ENCODE results near the gene RAB27B. TPM values are rescaled to one million over a fixed set of nuclear protein-coding genes. Genes with fewer than 3 reads are reported as not detected.

The RAB27B gene
- total RNA-seq, 2 donors from 2014 or later, result 0.14 to 0.21 TPM

DNA sequence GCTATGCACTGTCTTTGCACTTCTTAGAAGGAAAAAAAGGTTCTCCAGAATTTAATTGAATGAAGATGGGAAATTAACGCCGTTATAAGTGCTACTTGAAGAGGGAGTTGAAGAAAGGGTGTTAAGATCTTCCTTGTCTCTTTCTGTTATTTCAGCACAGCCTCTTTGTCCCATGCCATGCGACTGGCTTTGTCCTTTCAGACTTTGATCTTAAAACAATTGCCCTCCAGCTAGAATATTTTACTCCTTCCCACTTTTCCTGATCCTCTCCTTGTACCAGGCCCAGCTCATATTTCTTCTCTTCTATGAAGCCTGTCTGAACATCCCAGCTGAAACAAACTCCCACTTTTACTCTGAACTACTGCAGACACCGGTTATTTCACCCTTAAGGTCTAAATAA lies 51.4 kb downstream of the RAB27B start:
- peaks cover 0 to 4% of the 10 kb centered on the region in 2 donors for H3K9me3 Mint-ChIP-seq
- DNase-seq (ENCODE audit: low spot score in 2 of 2), result no peak
- H3K27ac Mint-ChIP-seq, result no peak overlapping the region
- peaks cover 0 to 25% of the 10 kb centered on the region in 2 donors for H3K36me3 Mint-ChIP-seq
- no peak for ATAC-seq

DNA sequence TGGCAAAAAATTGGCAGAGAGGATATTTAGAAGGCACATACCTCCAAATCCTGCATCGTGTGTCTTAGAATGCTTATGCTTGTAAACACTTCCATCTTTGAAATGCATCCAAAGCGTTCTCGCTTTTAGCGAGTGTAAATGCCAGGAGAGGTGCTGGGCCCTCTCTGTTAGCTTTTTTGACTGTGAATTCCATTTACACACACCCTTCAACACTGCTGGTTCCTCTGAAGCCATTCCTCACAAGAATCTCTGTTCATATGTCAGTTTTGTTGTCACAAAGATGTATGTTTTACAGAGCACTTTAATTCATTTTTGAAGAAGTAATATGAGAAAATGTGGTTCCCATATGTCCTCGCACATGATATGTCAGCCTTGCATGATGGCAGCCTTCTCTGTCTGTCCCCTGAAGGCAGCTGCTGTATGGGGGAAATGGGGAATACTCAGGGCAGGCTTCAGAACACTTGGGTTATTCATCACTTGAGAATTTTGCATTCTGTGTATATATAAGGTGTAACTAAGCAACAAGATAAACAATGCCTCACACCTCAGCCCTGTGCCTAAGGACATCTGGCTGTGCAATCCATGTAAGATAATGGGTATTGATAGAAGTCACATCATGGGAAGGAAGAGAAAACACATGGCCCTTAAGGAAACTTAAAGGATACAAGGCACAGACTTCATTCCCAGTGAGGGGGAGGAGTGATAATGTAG lies 52.3 kb downstream of the RAB27B start:
- Mint-ChIP-seq H3K27ac (no peak overlapping the region), H3K9me3 (peaks cover 0 to 4% of the 10 kb centered on the region in 2 donors), H3K36me3 (peaks cover 0 to 25% of the 10 kb centered on the region in 2 donors)
- ATAC-seq (no peak), DNase-seq (ENCODE audit: low spot score in 2 of 2) (no peak)

DNA sequence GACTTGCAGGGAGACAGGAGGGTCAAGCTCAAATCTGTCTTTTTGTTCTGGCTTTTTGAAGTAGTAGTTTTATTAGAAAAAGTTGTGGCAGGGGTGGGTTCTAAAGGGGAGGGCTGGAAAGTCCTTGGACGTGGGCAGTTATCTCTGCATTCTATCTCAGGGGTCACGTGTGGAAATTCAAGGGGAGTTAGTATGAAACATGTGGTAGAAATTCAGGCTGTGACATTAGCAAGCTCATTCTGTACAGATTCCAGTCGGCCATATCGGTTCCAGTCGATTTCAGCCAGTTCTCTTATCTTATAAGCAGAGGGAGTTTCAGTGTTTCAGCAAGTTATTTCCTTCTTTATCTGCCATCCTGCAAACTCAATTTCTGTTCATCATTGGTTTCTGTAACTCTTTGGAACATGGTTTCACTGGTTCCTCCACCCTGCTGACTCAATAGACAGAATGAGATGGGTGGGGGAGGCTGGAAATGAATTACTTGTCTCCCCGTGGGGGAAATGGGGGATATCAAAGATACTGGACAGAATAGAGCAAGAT lies 53.0 kb downstream of the RAB27B start:
- DNase-seq (ENCODE audit: low spot score in 2 of 2) (no peak), ATAC-seq (no peak)
- Mint-ChIP-seq H3K9me3 (peaks cover 0 to 4% of the 10 kb centered on the region in 2 donors), H3K36me3 (peaks cover 0 to 25% of the 10 kb centered on the region in 2 donors), H3K27ac (no peak overlapping the region)

DNA sequence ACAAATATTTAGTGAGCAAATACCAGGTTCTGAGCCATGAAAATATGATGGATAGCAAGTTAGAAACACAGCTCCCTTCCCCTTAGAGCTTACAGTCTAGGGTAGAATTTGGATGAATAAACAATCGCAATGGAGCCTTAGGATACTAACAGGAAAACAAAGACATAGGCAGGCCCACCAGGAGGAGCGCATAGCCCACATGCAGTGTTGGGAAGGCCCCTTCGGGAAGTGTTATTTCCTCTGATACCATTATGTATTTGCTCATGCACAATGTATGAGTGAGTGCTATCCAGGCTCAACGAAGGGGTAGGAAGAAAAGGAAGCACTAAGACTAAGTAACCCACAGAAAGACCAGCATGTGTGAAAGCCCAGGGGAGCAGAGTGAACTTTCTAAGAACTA lies 54.0 kb downstream of the RAB27B start:
- ATAC-seq, result no peak
- Mint-ChIP-seq H3K9me3 (peaks cover 0 to 4% of the 10 kb centered on the region in 2 donors), H3K36me3 (peaks cover 0 to 25% of the 10 kb centered on the region in 2 donors), H3K27ac (no peak overlapping the region)
- no peak for DNase-seq (ENCODE audit: low spot score in 2 of 2)

DNA sequence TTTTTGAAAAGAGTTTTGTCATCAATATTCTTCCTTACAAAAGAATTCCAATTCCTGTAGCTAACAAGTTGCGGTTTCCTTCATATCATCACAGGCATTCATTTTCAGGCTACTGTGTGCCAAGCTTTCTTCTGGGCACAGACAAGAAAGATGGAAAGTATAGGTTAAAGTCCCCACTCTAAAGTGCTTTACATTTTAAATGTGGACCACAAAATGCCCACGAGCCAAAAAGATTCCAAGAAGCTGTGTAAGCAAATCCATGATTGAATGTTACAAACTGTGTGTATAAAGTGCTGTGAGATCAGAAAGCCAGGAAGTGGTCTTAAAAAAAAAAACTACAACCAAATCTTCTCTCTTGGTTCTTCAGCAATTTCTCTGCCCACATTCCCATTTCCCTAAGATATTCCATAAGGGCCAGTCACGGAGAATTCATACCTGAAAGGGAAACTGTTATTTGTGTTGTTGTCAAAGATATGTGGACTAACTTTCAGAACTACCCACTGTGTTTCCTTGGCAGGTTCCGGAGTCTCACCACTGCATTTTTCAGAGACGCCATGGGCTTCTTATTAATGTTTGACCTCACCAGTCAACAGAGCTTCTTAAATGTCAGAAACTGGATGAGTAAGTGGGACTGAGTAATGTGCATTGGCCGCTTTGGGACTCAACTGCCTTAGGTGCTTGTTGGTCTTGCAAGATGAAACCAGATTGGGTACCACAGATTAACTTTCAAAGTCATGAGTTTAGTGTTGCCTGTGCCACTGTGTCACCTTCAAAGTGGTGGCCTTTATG lies 55.7 kb downstream of the RAB27B start:
- H3K36me3 Mint-ChIP-seq, result peaks cover 0 to 28% of the 10 kb centered on the region in 2 donors
- no peak overlapping the region for H3K27ac Mint-ChIP-seq
- H3K9me3 Mint-ChIP-seq, result peaks cover 0 to 4% of the 10 kb centered on the region in 2 donors
- DNase-seq (ENCODE audit: low spot score in 2 of 2), result no peak
- ATAC-seq, result no peak

DNA sequence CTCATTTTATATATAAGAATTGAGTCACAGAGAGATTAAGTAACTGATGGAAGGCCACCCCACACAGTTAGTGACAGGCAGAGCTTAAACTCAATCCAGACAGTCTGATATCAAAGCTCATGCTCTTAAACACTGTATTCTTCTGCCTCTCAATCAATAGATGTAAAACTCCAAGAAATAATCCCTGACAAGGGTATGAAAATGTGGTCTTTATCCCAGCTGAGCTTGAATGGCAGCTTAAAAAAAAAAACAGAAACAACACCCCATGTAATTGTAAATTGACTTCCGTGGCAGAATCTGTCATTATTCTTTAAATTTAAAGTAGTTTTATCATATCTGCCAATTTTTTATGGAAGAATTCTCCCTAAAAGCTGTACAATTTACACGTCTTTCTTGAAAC lies 60.1 kb downstream of the RAB27B start:
- Mint-ChIP-seq H3K36me3 (peaks cover 0 to 12% of the 10 kb centered on the region in 2 donors), H3K27ac (no peak overlapping the region), H3K9me3 (no peaks in the 10 kb centered on the region)
- DNase-seq (ENCODE audit: low spot score in 2 of 2) (no peak), ATAC-seq (no peak)

DNA sequence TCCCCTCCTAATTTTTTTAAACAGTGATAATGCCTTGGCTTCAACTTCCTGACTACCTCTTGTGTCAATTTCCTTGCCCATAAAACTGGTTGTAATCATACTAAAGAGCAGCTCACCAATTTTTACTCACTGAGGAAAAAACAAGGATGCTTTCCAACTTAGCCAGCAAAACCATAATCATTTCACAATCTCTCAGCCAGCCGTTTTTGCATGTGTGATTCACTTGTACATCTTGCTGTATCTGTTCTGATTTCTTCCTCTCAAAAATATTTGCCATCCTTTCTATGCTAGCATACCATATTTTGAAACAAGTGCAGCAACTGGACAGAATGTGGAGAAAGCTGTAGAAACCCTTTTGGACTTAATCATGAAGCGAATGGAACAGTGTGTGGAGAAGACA lies 60.7 kb downstream of the RAB27B start:
- Mint-ChIP-seq H3K36me3 (peaks cover 0 to 8% of the 10 kb centered on the region in 2 donors), H3K27ac (no peak overlapping the region), H3K9me3 (no peaks in the 10 kb centered on the region)
- ATAC-seq (no peak), DNase-seq (ENCODE audit: low spot score in 2 of 2) (no peak)

DNA sequence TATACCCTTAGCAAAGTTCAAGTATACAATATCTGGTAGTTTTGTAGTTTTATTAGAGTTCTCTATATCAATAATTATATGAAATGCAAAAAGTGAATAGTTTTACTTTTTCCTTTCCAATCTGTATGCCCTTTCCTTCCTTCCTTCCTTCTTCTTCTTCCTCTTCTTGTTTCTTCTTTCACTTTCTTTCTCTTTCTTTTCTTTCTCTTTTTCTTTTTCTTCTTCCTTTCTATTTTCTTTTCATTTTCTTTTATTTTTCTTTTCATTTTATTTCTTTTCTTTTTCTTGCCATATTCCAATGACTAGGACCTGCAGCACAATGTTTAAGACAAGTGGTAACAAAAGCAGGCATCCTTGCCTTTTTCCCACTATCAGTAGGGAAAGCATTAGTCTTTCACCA lies 71.2 kb downstream of the RAB27B start:
- Mint-ChIP-seq H3K9me3 (peaks cover 0 to 3% of the 10 kb centered on the region in 2 donors), H3K36me3 (no peaks in the 10 kb centered on the region), H3K27ac (no peak overlapping the region)
- ATAC-seq, result no peak
- DNase-seq (ENCODE audit: low spot score in 2 of 2), result no peak

DNA sequence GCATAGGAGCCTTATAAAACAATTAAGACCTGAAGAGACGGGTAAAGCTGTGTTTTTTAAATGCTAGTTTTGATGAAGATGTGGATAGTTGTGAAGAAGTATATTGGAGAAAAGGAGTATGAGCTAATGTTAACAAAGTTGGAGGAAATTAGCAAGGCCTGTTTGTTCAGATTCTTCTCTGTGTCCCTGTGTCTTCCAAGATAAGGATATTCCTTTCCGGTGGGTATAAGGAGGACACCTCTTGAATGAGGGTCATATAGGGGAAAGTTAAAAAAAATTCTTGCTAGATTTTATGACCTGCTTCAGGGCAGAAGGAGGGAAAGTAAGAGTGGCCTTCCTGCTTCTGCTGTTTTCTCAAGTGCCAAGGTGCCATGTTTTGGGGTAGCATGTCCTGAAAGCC lies 72.0 kb downstream of the RAB27B start:
- Mint-ChIP-seq H3K27ac (no peak overlapping the region), H3K9me3 (peaks cover 0 to 3% of the 10 kb centered on the region in 2 donors), H3K36me3 (no peaks in the 10 kb centered on the region)
- ATAC-seq (no peak), DNase-seq (ENCODE audit: low spot score in 2 of 2) (no peak)

DNA sequence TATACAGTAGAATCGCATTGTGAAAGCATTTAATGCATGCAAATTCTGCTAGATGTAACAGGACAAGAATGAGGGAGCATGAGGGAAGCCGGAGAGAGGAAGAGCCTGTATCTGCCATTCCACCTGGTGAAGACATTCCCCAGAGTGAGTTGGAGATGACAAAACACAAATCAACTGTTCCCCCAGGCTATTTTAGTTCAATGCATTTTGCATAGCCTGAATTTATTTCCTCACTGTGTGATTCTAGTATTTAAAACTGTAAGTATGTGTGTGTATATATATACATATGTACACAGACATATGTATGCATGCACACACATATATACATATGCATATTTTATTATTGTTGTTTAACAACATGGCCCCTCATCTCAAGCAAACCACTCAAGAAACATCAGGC lies 76.3 kb downstream of the RAB27B start:
- H3K36me3 Mint-ChIP-seq, result no peaks in the 10 kb centered on the region
- DNase-seq (ENCODE audit: low spot score in 2 of 2), result no peak
- H3K9me3 Mint-ChIP-seq, result peaks cover 0 to 3% of the 10 kb centered on the region in 2 donors
- no peak for ATAC-seq
- no peak overlapping the region for H3K27ac Mint-ChIP-seq

DNA sequence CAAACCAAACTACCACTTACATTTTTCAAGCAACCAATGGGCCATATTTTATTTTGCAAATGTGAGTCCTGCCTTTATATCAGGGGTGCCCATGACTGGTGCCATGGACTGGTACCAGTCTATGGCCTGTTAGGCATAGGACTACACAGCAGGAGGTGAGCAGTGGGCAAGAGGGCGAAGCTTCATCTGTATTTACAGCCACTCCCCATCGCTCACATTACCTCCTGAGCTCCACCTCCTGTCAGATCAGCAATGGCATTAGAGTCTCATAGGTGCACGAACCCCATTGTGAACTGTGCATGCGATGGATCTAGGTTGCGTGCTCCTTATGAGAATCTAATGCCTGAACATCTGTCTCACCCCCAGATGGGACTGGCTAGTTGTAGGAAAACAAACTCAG lies 77.4 kb downstream of the RAB27B start:
- ATAC-seq, result no peak
- peaks cover 0 to 3% of the 10 kb centered on the region in 2 donors for H3K9me3 Mint-ChIP-seq
- H3K27ac Mint-ChIP-seq, result no peak overlapping the region
- DNase-seq (ENCODE audit: low spot score in 2 of 2), result no peak
- no peaks in the 10 kb centered on the region for H3K36me3 Mint-ChIP-seq

DNA sequence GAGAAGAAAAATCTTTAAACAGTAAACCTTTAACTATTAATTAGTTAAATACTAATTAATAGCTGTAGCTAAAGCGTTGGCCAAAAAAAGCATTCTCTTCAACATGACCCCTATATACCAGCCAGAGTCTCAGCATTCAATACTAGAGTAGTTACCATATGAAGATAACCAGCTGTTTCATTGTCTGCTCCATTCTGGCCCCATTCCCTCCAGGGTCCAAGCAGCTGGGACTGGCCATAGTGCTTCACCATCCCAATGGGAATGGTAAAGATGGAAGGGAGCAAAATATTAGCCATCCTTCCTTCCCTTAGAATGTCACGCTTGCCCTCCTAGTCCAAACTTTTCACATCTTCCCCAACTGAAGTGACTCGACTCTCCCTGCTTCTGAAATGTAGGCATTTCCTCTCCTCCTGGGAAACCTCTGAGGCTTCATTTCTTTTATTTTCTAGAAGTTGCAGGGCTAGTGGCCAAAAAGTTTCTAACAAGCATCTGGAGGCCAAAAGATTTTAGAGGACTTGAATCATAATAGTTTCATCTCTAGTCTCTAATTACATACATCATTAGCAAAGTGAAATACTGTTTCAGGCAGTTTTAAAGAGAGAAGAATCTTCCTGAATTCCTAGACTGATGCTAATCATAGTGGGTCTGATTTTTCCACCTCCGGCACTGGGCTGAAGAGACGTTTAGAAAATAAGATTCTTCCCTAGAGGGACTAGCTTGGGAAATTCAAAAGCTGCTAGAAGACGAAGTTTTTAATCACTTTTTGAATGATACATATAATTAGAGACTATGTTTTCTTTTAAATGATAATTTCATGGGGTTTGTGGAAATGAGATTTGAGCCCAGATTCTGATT lies 78.3 kb downstream of the RAB27B start:
- H3K9me3 Mint-ChIP-seq, result peaks cover 0 to 3% of the 10 kb centered on the region in 2 donors
- DNase-seq (ENCODE audit: low spot score in 2 of 2) (no peak), ATAC-seq (no peak)

DNA sequence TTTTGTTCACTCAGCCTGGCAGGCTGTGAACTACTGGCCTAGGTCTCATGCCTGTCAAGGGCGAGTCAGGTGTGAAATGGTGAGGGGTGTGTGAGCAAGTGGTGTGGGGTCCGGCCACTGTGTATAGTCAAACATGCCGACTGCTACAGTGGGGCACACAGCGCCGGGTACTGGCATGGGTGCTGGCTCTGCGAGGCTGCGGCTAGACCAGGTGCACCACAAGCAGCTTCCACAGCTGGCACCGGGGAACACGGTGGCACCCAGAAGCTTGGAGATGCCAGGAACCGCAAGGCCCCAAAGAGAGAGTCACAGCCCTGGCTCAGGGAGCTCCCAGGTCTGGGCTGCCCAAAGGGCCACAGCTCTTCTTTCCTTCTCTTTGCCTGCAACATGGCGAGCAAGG lies 81.3 kb downstream of the RAB27B start:
- Mint-ChIP-seq H3K36me3 (no peaks in the 10 kb centered on the region), H3K27ac (no peak overlapping the region), H3K9me3 (no peaks in the 10 kb centered on the region)
- ATAC-seq, result no peak
- DNase-seq (ENCODE audit: low spot score in 2 of 2), result no peak

More for the DNA sequence above, 78.3 kb downstream of the RAB27B start:
- Mint-ChIP-seq H3K27ac (no peak overlapping the region), H3K36me3 (no peaks in the 10 kb centered on the region)

DNA sequence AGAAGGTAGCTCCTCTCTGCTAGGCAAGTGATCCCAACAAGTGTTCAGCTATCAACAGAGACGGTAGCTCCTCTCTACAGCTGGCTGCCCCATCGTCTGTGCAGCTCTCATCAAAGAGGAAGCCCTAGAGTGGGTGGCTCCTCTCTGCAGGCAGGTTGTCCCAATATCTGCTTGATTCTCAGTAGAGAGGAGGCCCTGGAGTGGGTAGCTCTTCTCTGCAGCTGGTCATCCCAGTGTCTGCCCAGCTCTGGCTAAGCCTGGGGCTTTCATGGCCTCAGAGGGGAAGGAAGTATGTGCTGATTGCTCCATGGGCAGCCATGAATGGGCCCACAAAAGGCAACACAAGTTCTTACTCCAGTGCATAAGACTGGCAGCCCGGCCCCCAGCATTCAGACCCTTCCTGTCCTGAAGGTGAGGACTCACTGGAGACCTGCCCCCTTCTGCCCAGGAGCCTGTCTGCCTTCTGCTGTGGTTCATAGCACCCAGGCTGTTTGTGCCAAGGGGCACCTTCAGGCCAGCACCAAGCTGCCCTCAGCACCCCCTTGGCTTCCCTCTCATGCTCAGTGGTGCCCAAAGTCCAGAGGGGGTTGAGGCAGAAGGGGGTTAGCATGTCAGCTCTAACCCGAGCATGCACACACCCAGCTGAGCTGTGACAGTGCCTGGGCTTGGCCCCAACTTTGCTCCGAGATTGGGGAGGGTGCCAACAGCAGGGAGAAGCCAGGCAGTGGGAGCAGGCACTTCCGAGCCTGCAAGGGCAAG lies 82.1 kb downstream of the RAB27B start:
- Mint-ChIP-seq H3K36me3 (no peaks in the 10 kb centered on the region), H3K9me3 (no peaks in the 10 kb centered on the region), H3K27ac (no peak overlapping the region)
- DNase-seq (ENCODE audit: low spot score in 2 of 2), result no peak
- no peak for ATAC-seq

DNA sequence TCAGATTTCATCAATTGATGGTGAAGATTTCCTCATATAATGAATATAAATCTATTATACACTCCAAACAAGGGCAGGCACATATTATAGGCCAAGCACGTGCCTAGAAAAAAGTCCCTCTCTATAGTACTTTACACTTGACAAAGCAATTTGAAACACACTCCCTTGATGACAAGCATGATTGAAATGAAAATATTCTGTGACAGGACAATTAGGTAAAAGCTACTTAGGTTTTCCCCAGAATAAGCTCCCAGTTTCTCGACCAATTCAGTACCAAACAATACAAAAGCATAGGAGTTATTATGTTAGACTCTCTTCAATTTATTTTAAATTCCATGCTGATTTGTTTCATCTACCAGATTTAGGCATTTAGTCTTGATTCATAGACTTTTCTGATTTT lies 83.3 kb downstream of the RAB27B start:
- DNase-seq (ENCODE audit: low spot score in 2 of 2) (no peak), ATAC-seq (no peak)
- Mint-ChIP-seq H3K27ac (no peak overlapping the region), H3K9me3 (no peaks in the 10 kb centered on the region), H3K36me3 (no peaks in the 10 kb centered on the region)

DNA sequence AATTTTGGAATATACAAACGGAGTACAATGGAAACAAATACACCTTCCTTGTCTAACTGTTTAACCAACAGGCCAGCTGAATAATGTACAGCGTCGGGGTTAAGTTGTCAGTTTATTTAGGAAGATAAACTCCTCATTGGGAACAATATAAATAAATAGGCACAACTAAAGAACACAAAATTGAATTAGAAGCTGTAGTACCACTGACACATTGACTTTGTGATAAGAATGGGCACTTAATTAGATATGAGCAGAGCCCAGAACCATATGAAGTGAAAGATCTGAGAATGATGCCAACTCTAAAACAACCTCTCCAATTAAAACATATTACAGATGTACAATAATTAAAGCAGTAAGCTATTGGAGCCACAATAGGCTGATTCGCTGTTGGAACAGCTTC lies 86.5 kb downstream of the RAB27B start:
- Mint-ChIP-seq H3K36me3 (no peaks in the 10 kb centered on the region), H3K9me3 (no peaks in the 10 kb centered on the region), H3K27ac (no peak overlapping the region)
- no peak for DNase-seq (ENCODE audit: low spot score in 2 of 2)
- ATAC-seq, result no peak
